Hematopoietic multipotent progenitor cell treated with erythropoietin and hydrocortisone succinate and interleukin-3 and kit ligand, for 17 days (in vitro differentiated cells): Measurements from ENCODE around the gene ANKRD18B.
"Not testable (repeated sequence)": the region's sequence is repeated elsewhere in the genome, so short reads cannot be mapped to it uniquely, and the experiment has no call there.

Source experiments
- DNase-seq: peaks from one replicate; pipeline ENCODE4 v3.0.0-alpha.2; 2015; ENCODE audit warnings: low spot score

ANKRD18B gene

GRCh38 chr9:33533958-33534357, 9.9 kb downstream of the ANKRD18B start:
- DNase-seq: not testable (repeated sequence)

GRCh38 chr9:33535541-33535940, 11.5 kb downstream of the ANKRD18B start:
- no peak for DNase-seq

- not testable (repeated sequence) for DNase-seq
These were observed 19.4 kb downstream of the ANKRD18B start for GRCh38 chr9:33543463-33543862.

GRCh38 chr9:33545715-33546114, 21.7 kb downstream of the ANKRD18B start:
- not testable (repeated sequence) for DNase-seq

GRCh38 chr9:33548816-33549215, 24.8 kb downstream of the ANKRD18B start:
- DNase-seq: not testable (repeated sequence)

- DNase-seq: not testable (repeated sequence)
These were observed 25.4 kb downstream of the ANKRD18B start for GRCh38 chr9:33549418-33549817.

GRCh38 chr9:33551183-33551582, 27.1 kb downstream of the ANKRD18B start:
- not testable (repeated sequence) for DNase-seq

GRCh38 chr9:33552315-33552725, 28.3 kb downstream of the ANKRD18B start:
- DNase-seq: peak; percentile 33

- peak; percentile 67 for DNase-seq
These were observed 36.2 kb downstream of the ANKRD18B start for GRCh38 chr9:33560217-33560616.

GRCh38 chr9:33562196-33562595, 38.1 kb downstream of the ANKRD18B start:
- not testable (repeated sequence) for DNase-seq

GRCh38 chr9:33567776-33568175, 43.7 kb downstream of the ANKRD18B start:
- DNase-seq: not testable (repeated sequence)

- DNase-seq: not testable (repeated sequence)
These were observed 53.7 kb downstream of the ANKRD18B start for GRCh38 chr9:33577786-33578185.

- DNase-seq: not testable (repeated sequence)
These were observed 55.9 kb downstream of the ANKRD18B start for GRCh38 chr9:33579996-33580395.

- not testable (repeated sequence) for DNase-seq
These were observed 58.6 kb downstream of the ANKRD18B start for GRCh38 chr9:33582686-33583085.

GRCh38 chr9:33586128-33586527, 62.1 kb downstream of the ANKRD18B start:
- DNase-seq: not testable (repeated sequence)

GRCh38 chr9:33587799-33588198, 63.7 kb downstream of the ANKRD18B start:
- DNase-seq: not testable (repeated sequence)

- DNase-seq: not testable (repeated sequence)
These were observed 64.8 kb downstream of the ANKRD18B start for GRCh38 chr9:33588876-33589275.

GRCh38 chr9:33590857-33591256, 66.8 kb downstream of the ANKRD18B start:
- not testable (repeated sequence) for DNase-seq

- not testable (repeated sequence) for DNase-seq
These were observed 72.9 kb downstream of the ANKRD18B start for GRCh38 chr9:33596974-33597373.

- DNase-seq: not testable (repeated sequence)
These were observed 73.3 kb downstream of the ANKRD18B start for GRCh38 chr9:33597386-33597785.

GRCh38 chr9:33598796-33599379, 74.8 kb downstream of the ANKRD18B start:
- not testable (repeated sequence) for DNase-seq

GRCh38 chr9:33600911-33601310, 76.9 kb downstream of the ANKRD18B start:
- DNase-seq: not testable (repeated sequence)

GRCh38 chr9:33604249-33604648, 80.2 kb downstream of the ANKRD18B start:
- DNase-seq: peak; percentile 33

GRCh38 chr9:33604936-33605335, 80.9 kb downstream of the ANKRD18B start:
- peak; percentile 29 for DNase-seq
